Measurements from ENCODE around the gene IFI44. TPM values are rescaled to one million over a fixed set of nuclear protein-coding genes. Genes with fewer than 3 reads are reported as not detected.

Gene IFI44
- total RNA-seq, 2 experiments from 2014 or later = 40.8 to 45.2 TPM

DNA sequence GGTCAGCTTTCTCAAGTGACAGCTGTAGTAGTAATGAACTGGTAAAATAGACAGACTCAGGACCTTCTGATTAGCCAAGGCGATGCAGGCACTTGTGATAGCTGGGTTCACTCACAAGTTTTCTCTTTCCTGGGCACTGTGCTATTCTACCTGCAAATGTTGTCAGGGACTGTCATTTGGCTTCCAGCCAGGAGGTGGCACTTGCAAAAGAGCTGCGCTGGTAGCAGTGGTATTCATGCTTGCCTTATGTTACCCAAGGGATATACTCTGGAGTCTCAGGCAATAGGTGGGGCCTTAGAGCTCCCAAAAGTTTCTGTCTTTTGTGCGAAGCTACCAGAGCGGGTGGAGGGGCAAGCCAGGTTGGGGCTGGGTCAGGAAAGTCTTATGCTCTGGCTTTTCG lies 23.5 kb downstream of the IFI44 start:
- H3K36me3 Mint-ChIP-seq = peaks cover 1% of the 10 kb centered on the region

DNA sequence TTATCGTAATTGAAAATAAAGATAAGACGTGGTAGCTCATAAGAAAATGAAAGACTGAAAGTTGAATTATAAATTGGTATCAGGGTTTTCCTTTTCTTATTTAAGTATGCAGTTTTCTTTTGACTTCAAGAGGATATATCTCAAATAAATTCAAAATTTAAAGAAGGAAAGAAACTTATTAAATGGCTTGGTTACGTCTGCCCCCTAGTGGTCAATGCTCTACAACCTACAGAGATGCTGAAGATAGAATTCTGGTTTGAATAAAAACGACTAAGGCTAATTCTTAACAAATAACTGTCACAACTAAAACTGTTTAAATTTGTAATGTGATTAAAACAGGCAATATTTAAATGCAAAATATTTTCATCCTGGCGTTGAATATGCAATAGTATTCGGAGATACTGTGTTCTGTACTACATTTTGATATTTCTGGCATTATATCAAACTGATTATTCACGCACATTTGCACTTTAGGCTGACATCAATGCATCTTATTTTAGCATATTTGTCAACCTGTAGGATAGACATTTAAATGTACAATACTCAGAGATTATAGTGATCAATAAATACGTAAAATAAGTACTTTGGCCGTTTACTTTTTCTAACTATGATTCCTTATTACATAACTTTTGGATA lies 26.8 kb downstream of the IFI44 start:
- Mint-ChIP-seq H3K27me3 (peaks cover 8% of the 10 kb centered on the region), H3K4me1 (peaks cover 7% of the 10 kb centered on the region), H3K4me3 (no peak overlapping the region), H3K27ac (no peak overlapping the region), H3K36me3 (peaks cover 1% of the 10 kb centered on the region), H3K9me3 (no peaks in the 10 kb centered on the region)
- peak; percentile 19 for DNase-seq

More for the DNA sequence above, 23.5 kb downstream of the IFI44 start:
- no peak for DNase-seq
- Mint-ChIP-seq H3K27me3 (no peaks in the 10 kb centered on the region), H3K4me1 (peaks cover 7% of the 10 kb centered on the region), H3K4me3 (no peak overlapping the region), H3K9me3 (no peaks in the 10 kb centered on the region), H3K27ac (no peak overlapping the region)

DNA sequence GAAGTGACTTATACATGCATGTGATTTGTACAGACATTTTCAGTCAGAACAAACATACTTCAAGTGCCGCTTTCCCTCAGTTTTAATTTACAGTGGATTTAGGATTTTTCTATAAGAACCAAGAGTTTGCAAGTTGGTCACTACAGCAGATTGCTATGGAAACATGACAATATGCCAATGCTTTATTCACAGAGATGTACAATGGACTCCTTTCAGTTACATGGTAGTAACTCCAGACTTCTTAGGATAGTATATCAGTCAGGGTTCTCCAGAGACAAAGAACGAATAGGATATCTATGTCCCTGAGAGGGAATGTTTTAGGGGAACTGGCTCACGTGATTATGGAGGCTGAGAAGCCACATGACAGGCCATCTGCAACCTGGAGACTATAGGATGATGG lies 27.4 kb downstream of the IFI44 start:
- Mint-ChIP-seq H3K36me3 (no peaks in the 10 kb centered on the region), H3K9me3 (no peaks in the 10 kb centered on the region), H3K4me1 (peaks cover 5% of the 10 kb centered on the region)

DNA sequence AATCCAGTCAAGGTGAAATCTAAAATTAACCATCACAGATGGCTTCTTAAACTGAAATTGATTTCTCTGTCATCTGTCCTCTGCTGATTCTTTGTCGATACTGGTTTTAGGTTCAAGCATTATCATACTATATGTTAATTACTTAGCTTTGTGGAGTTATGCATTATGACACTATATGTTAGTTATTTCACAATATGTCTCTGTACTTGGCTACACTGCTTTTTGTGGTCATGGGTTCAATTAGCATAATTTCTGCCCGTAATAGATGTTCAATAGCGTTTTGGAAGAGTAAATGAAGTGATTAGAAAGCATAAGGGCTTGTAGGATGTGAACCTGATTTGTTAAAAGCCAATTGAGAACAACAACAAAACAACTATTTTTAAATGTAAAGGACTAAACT lies 28.2 kb downstream of the IFI44 start:
- DNase-seq = no peak
- H3K27me3 Mint-ChIP-seq = peaks cover 8% of the 10 kb centered on the region
- H3K9me3 Mint-ChIP-seq = no peaks in the 10 kb centered on the region
- H3K4me1 Mint-ChIP-seq = peaks cover 5% of the 10 kb centered on the region
- H3K4me3 Mint-ChIP-seq = no peak overlapping the region
- peak overlapping the region; percentile 8 for H3K27ac Mint-ChIP-seq
- H3K36me3 Mint-ChIP-seq = no peaks in the 10 kb centered on the region

More for the DNA sequence above, 27.4 kb downstream of the IFI44 start:
- H3K4me3 Mint-ChIP-seq = no peak overlapping the region
- peaks cover 8% of the 10 kb centered on the region for H3K27me3 Mint-ChIP-seq
- no peak overlapping the region for H3K27ac Mint-ChIP-seq
- no peak for DNase-seq

DNA sequence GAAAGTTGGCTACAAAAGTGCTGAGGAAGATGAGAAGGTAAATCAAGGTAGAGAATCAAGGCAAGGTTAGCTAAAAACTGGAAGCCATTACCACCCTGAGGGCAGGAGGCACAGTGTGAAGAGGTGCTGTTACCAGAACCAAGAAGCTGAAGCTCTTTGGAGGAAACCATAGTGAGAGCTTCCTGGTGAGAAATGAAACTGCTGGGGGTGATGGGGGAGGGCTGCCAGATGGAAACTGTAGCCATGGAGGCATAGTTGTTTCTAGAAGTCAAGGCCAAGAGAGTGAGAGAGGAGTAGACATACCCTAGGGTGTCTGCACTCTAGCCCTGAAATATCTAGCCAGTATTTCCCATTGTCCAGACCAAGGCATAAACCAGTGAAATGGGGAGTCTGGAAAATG lies 28.7 kb downstream of the IFI44 start:
- Mint-ChIP-seq H3K4me1 (peaks cover 8% of the 10 kb centered on the region), H3K4me3 (no peak overlapping the region), H3K36me3 (no peaks in the 10 kb centered on the region), H3K27me3 (peaks cover 8% of the 10 kb centered on the region), H3K9me3 (no peaks in the 10 kb centered on the region), H3K27ac (peak overlapping the region; percentile 12)
- DNase-seq = peak; percentile 12

DNA sequence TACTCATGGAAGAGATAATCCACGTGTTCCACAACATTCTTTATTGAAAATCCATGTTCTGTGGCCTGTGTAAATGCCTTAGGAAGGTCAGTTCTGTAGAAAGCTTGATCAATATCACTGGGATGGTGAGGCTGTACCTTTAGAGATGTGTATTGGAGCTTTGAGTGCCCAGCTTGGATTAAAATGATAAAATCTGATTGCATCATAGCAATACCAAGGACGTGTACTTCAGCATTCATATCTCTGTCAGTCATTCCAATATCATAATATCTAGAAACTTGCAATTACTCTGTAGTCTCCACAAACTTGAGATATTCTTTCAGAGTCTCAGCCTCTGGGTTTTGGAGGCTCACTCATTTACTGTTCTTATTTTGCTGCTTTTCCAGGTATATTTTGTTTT lies 31.6 kb downstream of the IFI44 start:
- peaks cover 8% of the 10 kb centered on the region for H3K27me3 Mint-ChIP-seq
- no peak for DNase-seq
- peaks cover 9% of the 10 kb centered on the region for H3K4me1 Mint-ChIP-seq
- H3K27ac Mint-ChIP-seq = no peak overlapping the region
- no peak overlapping the region for H3K4me3 Mint-ChIP-seq
- H3K36me3 Mint-ChIP-seq = no peaks in the 10 kb centered on the region
- H3K9me3 Mint-ChIP-seq = no peaks in the 10 kb centered on the region

DNA sequence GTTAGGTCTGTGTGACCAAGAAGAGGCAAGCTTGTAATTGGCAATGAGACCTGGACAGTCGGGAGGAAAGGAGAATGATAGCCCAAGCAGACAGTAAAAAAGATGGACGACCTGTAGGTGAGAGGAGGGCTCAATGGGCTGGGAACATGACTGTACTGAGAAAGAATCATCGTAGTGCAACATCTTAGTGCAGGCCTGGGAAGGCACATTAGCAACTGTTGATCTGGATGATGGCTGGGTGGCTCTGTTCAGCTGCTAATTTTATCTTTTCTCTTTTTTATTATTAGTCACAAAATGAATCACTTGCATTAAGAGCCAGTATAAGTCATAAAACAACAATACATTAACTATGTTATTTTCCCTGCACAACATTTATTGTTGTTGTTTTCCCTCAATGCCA lies 32.9 kb downstream of the IFI44 start:
- H3K27me3 Mint-ChIP-seq = peaks cover 8% of the 10 kb centered on the region
- no peak overlapping the region for H3K4me3 Mint-ChIP-seq
- H3K27ac Mint-ChIP-seq = no peak overlapping the region
- H3K36me3 Mint-ChIP-seq = no peaks in the 10 kb centered on the region
- no peaks in the 10 kb centered on the region for H3K9me3 Mint-ChIP-seq
- no peak for DNase-seq
- H3K4me1 Mint-ChIP-seq = peaks cover 9% of the 10 kb centered on the region

DNA sequence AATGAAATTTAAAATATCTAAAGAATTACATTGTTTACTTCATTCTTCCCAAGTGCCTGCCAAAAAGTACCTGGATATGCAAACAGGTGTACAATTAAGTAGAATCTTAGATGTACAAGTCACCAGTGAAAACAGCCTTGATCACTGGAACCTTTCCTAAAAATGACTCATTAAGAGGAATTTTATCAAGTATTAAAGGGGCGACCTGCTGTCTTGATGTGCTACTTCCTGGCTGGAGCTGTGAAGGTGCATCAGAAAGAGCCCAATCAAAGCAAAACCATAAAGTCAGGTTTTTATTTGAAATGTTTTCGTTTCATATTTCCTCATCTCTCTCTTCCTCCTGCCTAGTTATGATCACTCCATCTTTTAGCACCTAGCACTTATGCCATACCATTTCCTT lies 33.4 kb downstream of the IFI44 start:
- Mint-ChIP-seq H3K27me3 (peaks cover 8% of the 10 kb centered on the region), H3K4me1 (peaks cover 8% of the 10 kb centered on the region), H3K27ac (no peak overlapping the region), H3K36me3 (no peaks in the 10 kb centered on the region), H3K9me3 (no peaks in the 10 kb centered on the region), H3K4me3 (no peak overlapping the region)
- DNase-seq = no peak

DNA sequence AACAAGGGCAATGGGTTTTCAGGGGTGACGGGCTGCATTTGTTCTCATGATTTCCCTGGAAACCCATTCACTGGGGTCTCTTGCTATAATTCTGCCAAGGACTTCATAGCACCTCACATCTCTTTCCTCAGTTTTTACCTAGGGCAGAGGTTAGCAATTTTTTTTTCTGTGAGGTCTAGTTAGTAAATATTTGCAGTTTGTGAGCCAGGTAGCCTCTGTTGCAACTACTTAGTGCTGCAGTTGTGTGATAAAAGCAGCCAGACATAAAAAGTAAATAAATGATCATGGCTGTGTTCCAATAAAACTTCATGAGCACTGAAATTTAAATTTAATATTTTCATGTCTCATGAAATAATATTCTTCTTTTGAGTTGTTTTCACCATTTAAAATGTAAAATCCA lies 37.7 kb downstream of the IFI44 start:
- DNase-seq = no peak
- Mint-ChIP-seq H3K4me1 (peaks cover 4% of the 10 kb centered on the region), H3K27me3 (no peaks in the 10 kb centered on the region), H3K27ac (no peak overlapping the region), H3K36me3 (no peaks in the 10 kb centered on the region), H3K4me3 (no peak overlapping the region), H3K9me3 (no peaks in the 10 kb centered on the region)

DNA sequence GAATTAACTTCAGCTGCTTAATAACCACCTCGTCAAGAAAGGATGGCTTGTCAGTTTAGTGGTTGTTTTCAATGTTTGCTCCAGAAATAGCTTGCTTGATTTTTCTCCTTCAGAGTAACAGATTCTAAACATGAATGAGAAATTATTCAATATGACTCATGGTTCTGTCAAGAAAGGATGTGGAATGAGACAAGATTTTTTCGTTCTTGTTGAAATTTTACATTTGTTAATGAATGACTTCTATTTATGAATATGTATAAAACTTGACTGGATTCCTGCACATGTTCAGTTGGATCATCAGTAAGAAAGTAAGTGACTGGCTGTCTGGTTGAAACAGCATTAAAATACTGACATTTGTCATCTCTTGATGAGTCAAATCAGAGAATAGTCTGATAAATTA lies 38.3 kb downstream of the IFI44 start:
- Mint-ChIP-seq H3K27me3 (no peaks in the 10 kb centered on the region), H3K27ac (no peak overlapping the region), H3K4me3 (no peak overlapping the region), H3K36me3 (no peaks in the 10 kb centered on the region), H3K9me3 (no peaks in the 10 kb centered on the region), H3K4me1 (peaks cover 4% of the 10 kb centered on the region)
- no peak for DNase-seq

DNA sequence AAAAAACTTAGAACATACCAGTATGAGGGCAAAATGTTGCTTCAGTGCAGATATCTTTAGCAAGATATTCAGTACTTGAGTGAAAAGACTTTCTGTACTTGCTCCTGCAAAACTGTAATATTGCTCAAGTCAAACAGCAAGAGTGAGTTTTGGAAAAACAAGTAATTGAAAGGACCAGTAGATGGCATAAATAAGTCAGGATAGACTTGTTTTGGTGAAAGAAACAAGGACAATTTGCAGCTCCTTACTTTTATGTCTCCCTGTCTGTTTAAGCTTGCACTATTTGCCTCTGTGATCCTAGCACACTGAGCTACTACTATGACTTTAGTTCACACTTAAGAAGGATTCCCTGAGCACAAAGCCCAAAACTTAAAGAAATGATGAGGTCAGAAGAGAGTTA lies 39.1 kb downstream of the IFI44 start:
- no peaks in the 10 kb centered on the region for H3K36me3 Mint-ChIP-seq
- H3K4me3 Mint-ChIP-seq = no peak overlapping the region
- no peak overlapping the region for H3K27ac Mint-ChIP-seq
- DNase-seq = no peak
- H3K9me3 Mint-ChIP-seq = no peaks in the 10 kb centered on the region
- no peaks in the 10 kb centered on the region for H3K27me3 Mint-ChIP-seq
- H3K4me1 Mint-ChIP-seq = no peaks in the 10 kb centered on the region

DNA sequence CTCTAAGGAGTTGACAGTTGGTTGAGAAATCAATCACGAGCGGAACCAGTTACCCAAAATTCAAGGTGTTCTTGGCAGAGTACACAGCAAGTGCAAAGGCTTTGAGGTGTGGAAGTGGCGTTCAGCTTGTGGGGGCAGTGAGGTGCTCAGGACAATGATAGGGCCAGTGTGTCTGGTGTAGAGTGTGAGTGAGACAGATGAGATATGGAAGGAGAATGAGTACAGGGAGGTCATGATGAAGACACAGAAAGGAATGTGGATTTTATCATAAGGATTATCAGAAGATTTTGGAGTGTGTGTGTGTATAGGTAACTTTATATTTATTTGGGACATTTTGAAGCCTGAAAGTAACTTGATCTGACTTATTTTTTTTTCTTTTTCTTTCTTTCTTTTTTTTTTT lies 40.9 kb downstream of the IFI44 start:
- no peak for DNase-seq
- no peaks in the 10 kb centered on the region for H3K9me3 Mint-ChIP-seq
- H3K4me3 Mint-ChIP-seq = no peak overlapping the region
- no peaks in the 10 kb centered on the region for H3K4me1 Mint-ChIP-seq
- no peaks in the 10 kb centered on the region for H3K27me3 Mint-ChIP-seq
- H3K27ac Mint-ChIP-seq = no peak overlapping the region
- H3K36me3 Mint-ChIP-seq = no peaks in the 10 kb centered on the region

DNA sequence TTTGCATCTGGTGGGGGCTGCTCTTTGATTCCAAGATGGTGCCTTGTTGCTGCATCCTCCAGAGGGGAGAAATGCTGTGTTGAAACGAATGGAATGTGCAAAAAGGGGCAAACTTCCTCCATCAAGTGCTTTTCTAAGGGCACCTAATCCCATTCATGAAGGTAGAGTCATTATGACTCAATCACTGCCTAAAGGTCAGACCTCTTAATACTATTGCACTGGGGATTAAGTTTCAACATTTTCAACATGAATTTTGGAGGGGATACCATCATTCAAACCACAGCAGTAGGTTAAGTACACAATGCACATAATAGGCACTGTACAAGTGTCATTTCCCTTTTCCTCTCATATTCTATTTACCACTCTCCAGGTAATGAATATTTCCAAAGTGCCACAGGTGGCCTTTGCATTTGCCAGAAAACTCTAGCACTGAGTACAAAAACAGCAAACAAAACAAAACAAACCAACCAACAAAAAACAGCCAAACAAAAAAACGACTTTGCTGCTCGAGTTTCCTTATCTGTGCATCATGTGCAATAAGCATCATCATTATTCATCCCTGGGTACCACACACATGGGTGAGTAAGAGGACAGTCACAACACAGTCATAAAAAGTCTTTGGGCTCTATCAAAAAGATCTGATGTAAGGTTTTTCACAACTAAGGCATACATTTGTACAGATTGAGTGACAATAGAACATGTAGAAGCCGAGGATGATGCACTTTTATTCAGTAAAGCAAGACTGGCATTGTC lies 42.5 kb downstream of the IFI44 start:
- DNase-seq = no peak
- no peaks in the 10 kb centered on the region for H3K36me3 Mint-ChIP-seq
- no peaks in the 10 kb centered on the region for H3K4me1 Mint-ChIP-seq
- no peaks in the 10 kb centered on the region for H3K9me3 Mint-ChIP-seq
- no peak overlapping the region for H3K4me3 Mint-ChIP-seq
- no peak overlapping the region for H3K27ac Mint-ChIP-seq
- peaks cover 3% of the 10 kb centered on the region for H3K27me3 Mint-ChIP-seq

DNA sequence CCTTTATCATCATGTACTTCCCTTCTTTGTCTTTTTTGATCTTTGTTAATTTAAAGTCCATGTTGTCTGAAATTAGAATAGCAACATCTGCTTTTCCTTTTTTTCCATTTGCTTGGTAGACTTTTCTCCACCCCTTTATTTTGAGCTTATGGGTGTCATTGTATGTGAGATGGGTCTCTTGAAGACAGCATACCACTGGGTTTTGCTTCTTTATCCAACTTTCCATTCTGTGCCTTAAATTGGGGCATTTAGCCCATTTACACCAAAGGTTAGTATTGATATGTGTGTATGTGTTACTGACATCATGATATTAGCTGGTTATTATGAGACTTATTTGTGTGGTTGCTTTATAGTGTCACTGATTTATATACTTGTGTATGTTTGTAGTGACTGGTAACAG lies 50.2 kb downstream of the IFI44 start:
- no peaks in the 10 kb centered on the region for H3K4me1 Mint-ChIP-seq
- no peak for DNase-seq
- H3K27me3 Mint-ChIP-seq = peaks cover 22% of the 10 kb centered on the region
- peaks cover 16% of the 10 kb centered on the region for H3K9me3 Mint-ChIP-seq
- no peak overlapping the region for H3K4me3 Mint-ChIP-seq
- H3K27ac Mint-ChIP-seq = no peak overlapping the region
- peaks cover 2% of the 10 kb centered on the region for H3K36me3 Mint-ChIP-seq

DNA sequence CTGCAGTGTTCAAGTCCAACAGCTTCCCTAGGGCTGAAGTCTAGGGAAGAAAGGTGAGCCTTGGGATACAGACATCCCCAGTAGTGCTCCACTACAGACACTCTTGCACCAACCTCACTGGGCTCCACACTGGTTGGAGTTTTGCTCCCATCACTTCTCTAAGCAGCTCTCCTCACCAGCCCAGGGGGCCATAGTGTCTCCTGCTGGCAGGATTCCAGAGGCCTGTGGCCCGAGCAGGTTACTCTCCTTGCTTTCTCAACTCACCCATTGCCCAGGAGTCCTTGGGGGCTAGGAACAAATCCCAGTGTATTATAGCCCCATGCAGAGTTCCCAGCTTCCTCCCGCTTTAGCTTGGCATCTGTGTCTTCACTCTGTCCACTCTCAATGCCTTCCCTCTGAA lies 52.8 kb downstream of the IFI44 start:
- no peak for DNase-seq
- Mint-ChIP-seq H3K4me1 (no peaks in the 10 kb centered on the region), H3K4me3 (no peak overlapping the region), H3K9me3 (peaks cover 16% of the 10 kb centered on the region), H3K36me3 (peaks cover 2% of the 10 kb centered on the region), H3K27me3 (peaks cover 25% of the 10 kb centered on the region), H3K27ac (no peak overlapping the region)

DNA sequence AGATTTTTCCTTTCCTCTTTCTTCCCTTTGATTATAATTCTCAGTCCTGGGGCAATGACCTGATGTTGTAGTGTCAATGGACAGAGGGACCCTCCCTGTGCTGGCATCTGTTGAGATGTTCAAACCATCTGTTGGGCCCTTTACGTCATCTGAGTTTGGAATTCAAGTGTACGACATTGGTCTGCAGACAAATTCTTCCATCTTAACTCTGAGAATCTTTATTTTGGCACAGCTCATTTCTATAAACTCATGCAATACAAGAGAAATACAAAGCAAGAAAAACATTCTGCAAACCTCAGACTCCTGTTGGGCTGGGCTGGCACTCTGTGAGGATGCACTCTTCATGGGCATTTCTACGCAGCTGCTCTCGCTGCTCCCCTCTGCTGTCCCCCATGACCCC lies 54.2 kb downstream of the IFI44 start:
- peaks cover 20% of the 10 kb centered on the region for H3K27me3 Mint-ChIP-seq
- no peak overlapping the region for H3K27ac Mint-ChIP-seq
- no peak for DNase-seq
- peaks cover 2% of the 10 kb centered on the region for H3K36me3 Mint-ChIP-seq
- H3K4me3 Mint-ChIP-seq = no peak overlapping the region
- peaks cover 13% of the 10 kb centered on the region for H3K9me3 Mint-ChIP-seq
- H3K4me1 Mint-ChIP-seq = no peaks in the 10 kb centered on the region

All from activated naive CD8-positive, alpha-beta T cell treated with anti-CD3 and anti-CD28 coated beads for 36 hours (primary cell).